ENCODE data around the gene ADAMTS9. TPM values are rescaled to one million over a fixed set of nuclear protein-coding genes. Genes with fewer than 3 reads are reported as not detected.

The ADAMTS9 gene
- total and polyA plus RNA-seq, 2 experiments from 2014 or later = 0.31 to 0.81 TPM

DNA sequence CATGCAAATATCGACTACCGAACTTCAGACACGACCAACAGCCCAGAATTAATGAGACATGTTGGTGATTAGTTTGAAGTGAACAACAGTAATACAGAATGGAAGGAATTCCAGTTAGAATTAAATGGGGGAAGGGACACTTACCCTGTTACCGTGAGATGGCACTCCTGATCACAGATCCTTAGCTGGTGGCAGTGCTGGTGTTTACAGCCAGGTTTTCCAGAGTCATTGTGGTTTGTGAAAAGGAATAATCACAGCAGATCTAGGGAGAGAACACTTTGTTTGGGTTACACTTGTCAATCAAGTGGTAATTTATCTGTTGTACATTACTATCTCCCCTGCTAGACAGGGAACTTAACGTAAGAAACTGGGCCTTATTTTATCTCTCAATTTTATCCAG is 217.4 kb downstream of the ADAMTS9 start (continued):
- TF ChIP-seq, protein P1, sequence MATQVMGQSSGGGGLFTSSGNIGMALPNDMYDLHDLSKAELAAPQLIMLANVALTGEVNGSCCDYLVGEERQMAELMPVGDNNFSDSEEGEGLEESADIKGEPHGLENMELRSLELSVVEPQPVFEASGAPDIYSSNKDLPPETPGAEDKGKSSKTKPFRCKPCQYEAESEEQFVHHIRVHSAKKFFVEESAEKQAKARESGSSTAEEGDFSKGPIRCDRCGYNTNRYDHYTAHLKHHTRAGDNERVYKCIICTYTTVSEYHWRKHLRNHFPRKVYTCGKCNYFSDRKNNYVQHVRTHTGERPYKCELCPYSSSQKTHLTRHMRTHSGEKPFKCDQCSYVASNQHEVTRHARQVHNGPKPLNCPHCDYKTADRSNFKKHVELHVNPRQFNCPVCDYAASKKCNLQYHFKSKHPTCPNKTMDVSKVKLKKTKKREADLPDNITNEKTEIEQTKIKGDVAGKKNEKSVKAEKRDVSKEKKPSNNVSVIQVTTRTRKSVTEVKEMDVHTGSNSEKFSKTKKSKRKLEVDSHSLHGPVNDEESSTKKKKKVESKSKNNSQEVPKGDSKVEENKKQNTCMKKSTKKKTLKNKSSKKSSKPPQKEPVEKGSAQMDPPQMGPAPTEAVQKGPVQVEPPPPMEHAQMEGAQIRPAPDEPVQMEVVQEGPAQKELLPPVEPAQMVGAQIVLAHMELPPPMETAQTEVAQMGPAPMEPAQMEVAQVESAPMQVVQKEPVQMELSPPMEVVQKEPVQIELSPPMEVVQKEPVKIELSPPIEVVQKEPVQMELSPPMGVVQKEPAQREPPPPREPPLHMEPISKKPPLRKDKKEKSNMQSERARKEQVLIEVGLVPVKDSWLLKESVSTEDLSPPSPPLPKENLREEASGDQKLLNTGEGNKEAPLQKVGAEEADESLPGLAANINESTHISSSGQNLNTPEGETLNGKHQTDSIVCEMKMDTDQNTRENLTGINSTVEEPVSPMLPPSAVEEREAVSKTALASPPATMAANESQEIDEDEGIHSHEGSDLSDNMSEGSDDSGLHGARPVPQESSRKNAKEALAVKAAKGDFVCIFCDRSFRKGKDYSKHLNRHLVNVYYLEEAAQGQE (IDR thresholded peaks at IDR 0.05; ENCODE audit: unreplicated experiment) = no peak

DNA sequence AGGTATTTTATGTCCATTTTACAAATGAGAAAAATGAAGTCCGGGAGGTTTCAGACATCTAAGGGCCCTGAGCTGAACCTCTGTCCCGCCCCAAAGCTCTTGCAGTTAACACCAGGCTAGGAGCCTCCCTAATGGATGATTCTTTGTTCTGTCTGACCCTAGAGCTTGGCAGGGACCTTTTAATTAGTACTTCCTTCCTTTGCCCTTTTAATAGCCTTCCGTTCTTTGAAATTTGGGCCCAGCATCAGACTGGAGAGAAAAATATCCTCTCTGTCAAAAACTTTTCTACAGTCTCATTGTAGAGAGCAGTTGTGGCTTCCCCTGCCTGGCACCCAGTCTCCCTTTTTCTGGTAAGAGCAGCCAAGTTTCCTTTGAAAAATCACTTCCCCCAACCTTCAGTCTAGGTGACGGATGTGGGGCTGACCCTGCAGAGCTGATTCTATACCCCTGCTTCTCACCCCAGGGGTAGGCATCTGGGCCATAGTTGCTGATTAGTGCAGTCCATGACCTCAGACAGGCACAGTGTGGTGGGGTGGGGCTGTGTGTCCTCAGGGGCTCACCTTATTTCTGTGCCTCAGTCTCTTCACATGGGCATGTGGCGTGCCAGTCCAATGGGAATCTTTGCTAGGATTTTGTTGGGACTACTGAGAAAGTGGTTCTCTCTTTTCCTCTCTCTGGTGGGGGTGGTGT is 220.4 kb downstream of the ADAMTS9 start:
- no peak overlapping the region for H3K4me3 ChIP-seq
- H3K27ac Mint-ChIP-seq = no peak overlapping the region

More for the DNA sequence above, 220.4 kb downstream of the ADAMTS9 start:
- Mint-ChIP-seq H3K4me3 (no peak overlapping the region), H3K9me3 (no peaks in the 10 kb centered on the region; the same call in 2 of the 3 replicates), H3K27me3 (ENCODE audit: insufficient read depth, low read depth, poor library complexity) (peaks cover 4% of the 10 kb centered on the region), H3K4me1 (peaks cover 23% of the 10 kb centered on the region), H3K36me3 (ENCODE audit: low read depth) (no peaks in the 10 kb centered on the region)
- peaks cover 3% of the 10 kb centered on the region for H3K4me1 ChIP-seq (ENCODE audit: insufficient read depth)
- ATAC-seq = no peak
- no peaks in the 10 kb centered on the region for H3K79me2 ChIP-seq (replicated peaks; ENCODE audit: insufficient read depth)
- TF ChIP-seq, protein P2, sequence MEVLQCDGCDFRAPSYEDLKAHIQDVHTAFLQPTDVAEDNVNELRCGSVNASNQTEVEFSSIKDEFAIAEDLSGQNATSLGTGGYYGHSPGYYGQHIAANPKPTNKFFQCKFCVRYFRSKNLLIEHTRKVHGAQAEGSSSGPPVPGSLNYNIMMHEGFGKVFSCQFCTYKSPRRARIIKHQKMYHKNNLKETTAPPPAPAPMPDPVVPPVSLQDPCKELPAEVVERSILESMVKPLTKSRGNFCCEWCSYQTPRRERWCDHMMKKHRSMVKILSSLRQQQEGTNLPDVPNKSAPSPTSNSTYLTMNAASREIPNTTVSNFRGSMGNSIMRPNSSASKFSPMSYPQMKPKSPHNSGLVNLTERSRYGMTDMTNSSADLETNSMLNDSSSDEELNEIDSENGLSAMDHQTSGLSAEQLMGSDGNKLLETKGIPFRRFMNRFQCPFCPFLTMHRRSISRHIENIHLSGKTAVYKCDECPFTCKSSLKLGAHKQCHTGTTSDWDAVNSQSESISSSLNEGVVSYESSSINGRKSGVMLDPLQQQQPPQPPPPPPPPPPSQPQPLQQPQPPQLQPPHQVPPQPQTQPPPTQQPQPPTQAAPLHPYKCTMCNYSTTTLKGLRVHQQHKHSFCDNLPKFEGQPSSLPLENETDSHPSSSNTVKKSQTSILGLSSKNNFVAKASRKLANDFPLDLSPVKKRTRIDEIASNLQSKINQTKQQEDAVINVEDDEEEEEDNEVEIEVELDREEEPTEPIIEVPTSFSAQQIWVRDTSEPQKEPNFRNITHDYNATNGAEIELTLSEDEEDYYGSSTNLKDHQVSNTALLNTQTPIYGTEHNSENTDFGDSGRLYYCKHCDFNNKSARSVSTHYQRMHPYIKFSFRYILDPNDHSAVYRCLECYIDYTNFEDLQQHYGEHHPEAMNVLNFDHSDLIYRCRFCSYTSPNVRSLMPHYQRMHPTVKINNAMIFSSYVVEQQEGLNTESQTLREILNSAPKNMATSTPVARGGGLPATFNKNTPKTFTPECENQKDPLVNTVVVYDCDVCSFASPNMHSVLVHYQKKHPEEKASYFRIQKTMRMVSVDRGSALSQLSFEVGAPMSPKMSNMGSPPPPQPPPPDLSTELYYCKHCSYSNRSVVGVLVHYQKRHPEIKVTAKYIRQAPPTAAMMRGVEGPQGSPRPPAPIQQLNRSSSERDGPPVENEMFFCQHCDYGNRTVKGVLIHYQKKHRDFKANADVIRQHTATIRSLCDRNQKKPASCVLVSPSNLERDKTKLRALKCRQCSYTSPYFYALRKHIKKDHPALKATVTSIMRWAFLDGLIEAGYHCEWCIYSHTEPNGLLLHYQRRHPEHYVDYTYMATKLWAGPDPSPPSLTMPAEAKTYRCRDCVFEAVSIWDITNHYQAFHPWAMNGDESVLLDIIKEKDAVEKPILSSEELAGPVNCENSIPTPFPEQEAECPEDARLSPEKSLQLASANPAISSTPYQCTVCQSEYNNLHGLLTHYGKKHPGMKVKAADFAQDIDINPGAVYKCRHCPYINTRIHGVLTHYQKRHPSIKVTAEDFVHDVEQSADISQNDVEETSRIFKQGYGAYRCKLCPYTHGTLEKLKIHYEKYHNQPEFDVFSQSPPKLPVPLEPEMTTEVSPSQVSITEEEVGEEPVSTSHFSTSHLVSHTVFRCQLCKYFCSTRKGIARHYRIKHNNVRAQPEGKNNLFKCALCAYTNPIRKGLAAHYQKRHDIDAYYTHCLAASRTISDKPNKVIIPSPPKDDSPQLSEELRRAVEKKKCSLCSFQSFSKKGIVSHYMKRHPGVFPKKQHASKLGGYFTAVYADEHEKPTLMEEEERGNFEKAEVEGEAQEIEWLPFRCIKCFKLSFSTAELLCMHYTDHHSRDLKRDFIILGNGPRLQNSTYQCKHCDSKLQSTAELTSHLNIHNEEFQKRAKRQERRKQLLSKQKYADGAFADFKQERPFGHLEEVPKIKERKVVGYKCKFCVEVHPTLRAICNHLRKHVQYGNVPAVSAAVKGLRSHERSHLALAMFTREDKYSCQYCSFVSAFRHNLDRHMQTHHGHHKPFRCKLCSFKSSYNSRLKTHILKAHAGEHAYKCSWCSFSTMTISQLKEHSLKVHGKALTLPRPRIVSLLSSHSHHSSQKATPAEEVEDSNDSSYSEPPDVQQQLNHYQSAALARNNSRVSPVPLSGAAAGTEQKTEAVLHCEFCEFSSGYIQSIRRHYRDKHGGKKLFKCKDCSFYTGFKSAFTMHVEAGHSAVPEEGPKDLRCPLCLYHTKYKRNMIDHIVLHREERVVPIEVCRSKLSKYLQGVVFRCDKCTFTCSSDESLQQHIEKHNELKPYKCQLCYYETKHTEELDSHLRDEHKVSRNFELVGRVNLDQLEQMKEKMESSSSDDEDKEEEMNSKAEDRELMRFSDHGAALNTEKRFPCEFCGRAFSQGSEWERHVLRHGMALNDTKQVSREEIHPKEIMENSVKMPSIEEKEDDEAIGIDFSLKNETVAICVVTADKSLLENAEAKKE (CRISPR knock-in tag; IDR thresholded peaks at IDR 0.05) = no peak
- TF ChIP-seq, protein P3, sequence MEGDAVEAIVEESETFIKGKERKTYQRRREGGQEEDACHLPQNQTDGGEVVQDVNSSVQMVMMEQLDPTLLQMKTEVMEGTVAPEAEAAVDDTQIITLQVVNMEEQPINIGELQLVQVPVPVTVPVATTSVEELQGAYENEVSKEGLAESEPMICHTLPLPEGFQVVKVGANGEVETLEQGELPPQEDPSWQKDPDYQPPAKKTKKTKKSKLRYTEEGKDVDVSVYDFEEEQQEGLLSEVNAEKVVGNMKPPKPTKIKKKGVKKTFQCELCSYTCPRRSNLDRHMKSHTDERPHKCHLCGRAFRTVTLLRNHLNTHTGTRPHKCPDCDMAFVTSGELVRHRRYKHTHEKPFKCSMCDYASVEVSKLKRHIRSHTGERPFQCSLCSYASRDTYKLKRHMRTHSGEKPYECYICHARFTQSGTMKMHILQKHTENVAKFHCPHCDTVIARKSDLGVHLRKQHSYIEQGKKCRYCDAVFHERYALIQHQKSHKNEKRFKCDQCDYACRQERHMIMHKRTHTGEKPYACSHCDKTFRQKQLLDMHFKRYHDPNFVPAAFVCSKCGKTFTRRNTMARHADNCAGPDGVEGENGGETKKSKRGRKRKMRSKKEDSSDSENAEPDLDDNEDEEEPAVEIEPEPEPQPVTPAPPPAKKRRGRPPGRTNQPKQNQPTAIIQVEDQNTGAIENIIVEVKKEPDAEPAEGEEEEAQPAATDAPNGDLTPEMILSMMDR (conservative IDR thresholded peaks at IDR 0.05; ENCODE audit: low read depth in 2 of 2) = no peak
- no peak for TF ChIP-seq EZH2phosphoT487 (IDR thresholded peaks at IDR 0.05; ENCODE audit: unreplicated experiment)
- no peak for TF ChIP-seq JUNB (IDR thresholded peaks at IDR 0.05; ENCODE audit: unreplicated experiment)
- TF ChIP-seq ZNF114 (CRISPR knock-in tag; IDR thresholded peaks at IDR 0.05) = no peak
- TF ChIP-seq, protein P4, sequence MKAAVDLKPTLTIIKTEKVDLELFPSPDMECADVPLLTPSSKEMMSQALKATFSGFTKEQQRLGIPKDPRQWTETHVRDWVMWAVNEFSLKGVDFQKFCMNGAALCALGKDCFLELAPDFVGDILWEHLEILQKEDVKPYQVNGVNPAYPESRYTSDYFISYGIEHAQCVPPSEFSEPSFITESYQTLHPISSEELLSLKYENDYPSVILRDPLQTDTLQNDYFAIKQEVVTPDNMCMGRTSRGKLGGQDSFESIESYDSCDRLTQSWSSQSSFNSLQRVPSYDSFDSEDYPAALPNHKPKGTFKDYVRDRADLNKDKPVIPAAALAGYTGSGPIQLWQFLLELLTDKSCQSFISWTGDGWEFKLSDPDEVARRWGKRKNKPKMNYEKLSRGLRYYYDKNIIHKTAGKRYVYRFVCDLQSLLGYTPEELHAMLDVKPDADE (IDR thresholded peaks at IDR 0.05) = no peak
- TF ChIP-seq POLR2AphosphoS5 (IDR thresholded peaks at IDR 0.05; ENCODE audit: low read depth) = no peak
- no peak for TF ChIP-seq STAT1 (IDR thresholded peaks at IDR 0.05; ENCODE audit: unreplicated experiment)
- no peak for TF ChIP-seq CREB1 (CRISPR knock-in tag; IDR thresholded peaks at IDR 0.05; ENCODE audit: low read depth)
- H4K20me1 ChIP-seq (replicated peaks; ENCODE audit: insufficient read depth) = no peaks in the 10 kb centered on the region
- no peak for DNase-seq (ENCODE audit: low spot score)
- H3K36me3 ChIP-seq (ENCODE audit: insufficient read depth) = no peaks in the 10 kb centered on the region
- H3K27ac ChIP-seq (ENCODE audit: low read depth) = no peak overlapping the region
- H3K9me2 ChIP-seq (ENCODE audit: insufficient read depth) = peaks cover 6% of the 10 kb centered on the region; the same call in 1 of the 2 replicates
- no peaks in the 10 kb centered on the region for H3K27me3 ChIP-seq (ENCODE audit: insufficient read depth)
- H3K4me2 ChIP-seq = no peak overlapping the region
- no peaks in the 10 kb centered on the region for H3F3A ChIP-seq (replicated peaks; ENCODE audit: low read depth)
- H2AFZ ChIP-seq = peak overlapping the region; percentile 43; the same call in 1 of the 2 replicates
